ENCODE results near the gene THOC7. TPM values are rescaled to one million over a fixed set of nuclear protein-coding genes. Genes with fewer than 3 reads are reported as not detected.

THOC7 gene
- total RNA-seq, 2 experiments from 2014 or later, result 85.2 to 88.9 TPM

GRCh38 chr3:63795438-63795837 is 68.2 kb downstream of the THOC7 start:
- POLR2A ChIA-PET, result no interaction called here
- Mint-ChIP-seq H3K27me3 (no peaks in the 10 kb centered on the region), H3K36me3 (no peaks in the 10 kb centered on the region), H3K27ac (no peak overlapping the region), H3K4me1 (ENCODE audit: low read depth) (no peaks in the 10 kb centered on the region), H3K4me3 (no peak overlapping the region), H3K9me3 (no peaks in the 10 kb centered on the region)
- DNase-seq, result no peak
- intact Hi-C loops (cut with micrococcal nuclease), result no loop called here
- CTCF ChIA-PET, result no interaction called here

DNA sequence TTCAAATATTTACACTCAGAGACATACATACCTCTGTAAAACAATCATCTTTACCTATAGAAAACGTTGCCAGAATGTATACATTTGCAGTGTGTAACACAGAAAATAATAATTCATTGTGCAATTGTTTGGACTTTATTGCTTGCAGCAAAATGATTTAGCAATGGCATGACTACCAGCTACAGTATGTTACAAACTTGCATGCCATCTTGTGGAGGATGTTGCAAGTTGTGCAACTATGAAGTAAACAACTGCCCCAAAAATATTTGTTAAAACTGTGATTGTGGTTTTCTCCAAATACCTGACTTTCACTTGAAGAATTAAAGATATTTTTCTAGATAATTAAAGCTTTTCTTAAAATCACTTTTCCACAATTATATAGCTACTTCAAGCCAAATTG is 71.6 kb downstream of the THOC7 start:
- POLR2A ChIA-PET, result no interaction called here
- Mint-ChIP-seq H3K27ac (no peak overlapping the region), H3K9me3 (no peaks in the 10 kb centered on the region), H3K4me1 (ENCODE audit: low read depth) (no peaks in the 10 kb centered on the region), H3K36me3 (no peaks in the 10 kb centered on the region), H3K27me3 (peaks cover 3% of the 10 kb centered on the region), H3K4me3 (no peak overlapping the region)
- CTCF ChIA-PET, result no interaction called here
- intact Hi-C loops (cut with micrococcal nuclease), result no loop called here
- DNase-seq, result no peak

Other genes with a start within 250 kb of the THOC7 start
- not detected for gene SNTN, start 211.1 kb downstream of the THOC7 start, total RNA-seq
- gene C3orf49, start 44.5 kb downstream of the THOC7 start, total RNA-seq, result not detected
- gene ATXN7, start 62 bp upstream of the THOC7 start, total RNA-seq, result 10 to 100 TPM; 26.3 to 29.4 TPM
- gene SCAANT1, start 48.6 kb upstream of the THOC7 start, total RNA-seq, result not detected
- gene PSMD6, start 159.7 kb upstream of the THOC7 start, total RNA-seq, result 100 to 1,000 TPM; 104 to 109 TPM

Data from activated CD4-positive, alpha-beta memory T cell treated with anti-CD3 and anti-CD28 coated beads for 36 hours (primary cell).